ENCODE measurements around the gene MACROD2. TPM values are rescaled to one million over a fixed set of nuclear protein-coding genes. Genes with fewer than 3 reads are reported as not detected.
"Not testable (repeated sequence)": the region's sequence is repeated elsewhere in the genome, so short reads cannot be mapped to it uniquely, and the experiment has no call there.

MACROD2 gene
- polyA plus RNA-seq, 4 donors = 13.0 to 15.9 (median 14.0) TPM

- DNase-seq (ENCODE audit: low read depth in 4 of 4, low spot score in 2 of 4) = no peak
These were observed 451.1 kb downstream of the MACROD2 start for GRCh38 chr20:14446446-14446845.

- DNase-seq (ENCODE audit: low read depth in 4 of 4, low spot score in 2 of 4) = no peak
These were observed 454.0 kb downstream of the MACROD2 start for GRCh38 chr20:14449323-14449722.

- DNase-seq (ENCODE audit: low read depth in 4 of 4, low spot score in 2 of 4) = no peak
These were observed 454.9 kb downstream of the MACROD2 start for GRCh38 chr20:14450256-14450655.

GRCh38 chr20:14451458-14451857 lies 456.1 kb downstream of the MACROD2 start:
- no peak for DNase-seq (ENCODE audit: low read depth in 4 of 4, low spot score in 2 of 4)

GRCh38 chr20:14453259-14453658 lies 457.9 kb downstream of the MACROD2 start:
- DNase-seq (ENCODE audit: low read depth in 4 of 4, low spot score in 2 of 4) = no peak

- no peak for DNase-seq (ENCODE audit: low read depth in 4 of 4, low spot score in 2 of 4)
These were observed 459.0 kb downstream of the MACROD2 start for GRCh38 chr20:14454296-14454695.

GRCh38 chr20:14467104-14467827 lies 471.9 kb downstream of the MACROD2 start:
- DNase-seq (ENCODE audit: low read depth in 4 of 4, low spot score in 2 of 4) = not testable (repeated sequence)

- no peak for DNase-seq (ENCODE audit: low read depth in 4 of 4, low spot score in 2 of 4)
These were observed 475.0 kb downstream of the MACROD2 start for GRCh38 chr20:14470231-14470899.

- DNase-seq (ENCODE audit: low read depth in 4 of 4, low spot score in 2 of 4) = no peak
These were observed 475.8 kb downstream of the MACROD2 start for GRCh38 chr20:14470977-14471661.

- no peak for DNase-seq (ENCODE audit: low read depth in 4 of 4, low spot score in 2 of 4)
These were observed 481.8 kb downstream of the MACROD2 start for GRCh38 chr20:14477125-14477524.

- no peak for DNase-seq (ENCODE audit: low read depth in 4 of 4, low spot score in 2 of 4)
These were observed 482.8 kb downstream of the MACROD2 start for GRCh38 chr20:14478126-14478525.

GRCh38 chr20:14481863-14482262 lies 486.5 kb downstream of the MACROD2 start:
- DNase-seq (ENCODE audit: low read depth in 4 of 4, low spot score in 2 of 4) = no peak

GRCh38 chr20:14488212-14488611 lies 492.9 kb downstream of the MACROD2 start:
- no peak for DNase-seq (ENCODE audit: low read depth in 4 of 4, low spot score in 2 of 4)

GRCh38 chr20:14488756-14489479 lies 493.6 kb downstream of the MACROD2 start:
- no peak for DNase-seq (ENCODE audit: low read depth in 4 of 4, low spot score in 2 of 4)

- DNase-seq (ENCODE audit: low read depth in 4 of 4, low spot score in 2 of 4) = no peak
These were observed 494.2 kb downstream of the MACROD2 start for GRCh38 chr20:14489544-14489943.

GRCh38 chr20:14491436-14491835 lies 496.1 kb downstream of the MACROD2 start:
- DNase-seq (ENCODE audit: low read depth in 4 of 4, low spot score in 2 of 4) = no peak

- DNase-seq (ENCODE audit: low read depth in 4 of 4, low spot score in 2 of 4) = no peak
These were observed 498.1 kb downstream of the MACROD2 start for GRCh38 chr20:14493408-14493807.

- no peak for DNase-seq (ENCODE audit: low read depth in 4 of 4, low spot score in 2 of 4)
These were observed 499.0 kb downstream of the MACROD2 start for GRCh38 chr20:14494355-14494754.

GRCh38 chr20:14495066-14495465 lies 499.8 kb downstream of the MACROD2 start:
- no peak for DNase-seq (ENCODE audit: low read depth in 4 of 4, low spot score in 2 of 4)

- no peak for DNase-seq (ENCODE audit: low read depth in 4 of 4, low spot score in 2 of 4)
These were observed 501.7 kb downstream of the MACROD2 start for GRCh38 chr20:14497004-14497403.

GRCh38 chr20:14498772-14499171 lies 503.5 kb downstream of the MACROD2 start:
- DNase-seq (ENCODE audit: low read depth in 4 of 4, low spot score in 2 of 4) = peak in 3 of 4 donors; percentile 25 to 38 (median 29)

Data from left renal cortex interstitium (tissue), 4 donors.